ENCODE data around the gene CNTN4. TPM values are rescaled to one million over a fixed set of nuclear protein-coding genes. Genes with fewer than 3 reads are reported as not detected.

CNTN4 gene
- total and polyA plus RNA-seq, 9 donors, result 0.35 to 16.7 (median 3.0) TPM

- no peaks in the 10 kb centered on the region for H3K27me3 ChIP-seq
- H3K36me3 ChIP-seq, result no peaks in the 10 kb centered on the region
- no peak overlapping the region for H3K27ac ChIP-seq
- no peaks in the 10 kb centered on the region for H3K4me1 ChIP-seq (ENCODE audit: insufficient read depth)
- 76 to 94% (median 86%) methylated on average over 1 of the region's 1 CpG for whole genome bisulfite sequencing, 3 donors
- TF ChIP-seq CTCF (IDR thresholded peaks at IDR 0.05) (no peak), EP300 (IDR thresholded peaks at IDR 0.05) (no peak), POLR2A (IDR thresholded peaks at IDR 0.05) (no peak)
- no peaks in the 10 kb centered on the region for H3K9me3 ChIP-seq
- no peak overlapping the region for H3K4me3 ChIP-seq
- intact Hi-C loops (cut with DNase I), result no loop called here
- DNase-seq, result no peak
Measured at GRCh38 chr3:2535206-2535605, 436.5 kb downstream of the CNTN4 start.

GRCh38 chr3:2536575-2536974 is 437.9 kb downstream of the CNTN4 start:
- intact Hi-C loops (cut with DNase I), result no loop called here
- no peak for DNase-seq
- H3K27ac ChIP-seq, result no peak overlapping the region
- H3K9me3 ChIP-seq, result no peaks in the 10 kb centered on the region
- TF ChIP-seq CTCF (IDR thresholded peaks at IDR 0.05) (no peak), POLR2A (IDR thresholded peaks at IDR 0.05) (no peak), EP300 (IDR thresholded peaks at IDR 0.05) (no peak)
- no peaks in the 10 kb centered on the region for H3K36me3 ChIP-seq
- H3K27me3 ChIP-seq, result no peaks in the 10 kb centered on the region
- H3K4me3 ChIP-seq, result no peak overlapping the region
- 84 to 92% (median 90%) methylated on average over 2 of the region's 2 CpGs for WGBS, 3 donors
- no peaks in the 10 kb centered on the region for H3K4me1 ChIP-seq (ENCODE audit: insufficient read depth)

GRCh38 chr3:2540115-2540514 is 441.4 kb downstream of the CNTN4 start:
- no peak for DNase-seq
- Histone ChIP-seq H3K27me3 (no peaks in the 10 kb centered on the region), H3K4me1 (ENCODE audit: insufficient read depth) (no peaks in the 10 kb centered on the region), H3K4me3 (no peak overlapping the region), H3K9me3 (no peaks in the 10 kb centered on the region), H3K36me3 (no peaks in the 10 kb centered on the region), H3K27ac (no peak overlapping the region)
- TF ChIP-seq CTCF (IDR thresholded peaks at IDR 0.05), result no peak
- TF ChIP-seq EP300 (IDR thresholded peaks at IDR 0.05), result no peak
- no peak for TF ChIP-seq POLR2A (IDR thresholded peaks at IDR 0.05)
- intact Hi-C loops (cut with DNase I), result no loop called here
- 83 to 89% (median 85%) methylated on average over 5 of the region's 5 CpGs for WGBS, 3 donors

GRCh38 chr3:2543247-2543646 is 444.6 kb downstream of the CNTN4 start:
- H3K9me3 ChIP-seq, result no peaks in the 10 kb centered on the region
- TF ChIP-seq EP300 (IDR thresholded peaks at IDR 0.05), result no peak
- TF ChIP-seq CTCF (IDR thresholded peaks at IDR 0.05), result no peak
- TF ChIP-seq POLR2A (IDR thresholded peaks at IDR 0.05), result no peak
- no peak overlapping the region for H3K27ac ChIP-seq
- intact Hi-C loops (cut with DNase I), result no loop called here
- no peaks in the 10 kb centered on the region for H3K27me3 ChIP-seq
- H3K4me1 ChIP-seq (ENCODE audit: insufficient read depth), result no peaks in the 10 kb centered on the region
- no peak overlapping the region for H3K4me3 ChIP-seq
- H3K36me3 ChIP-seq, result no peaks in the 10 kb centered on the region
- WGBS, 3 donors, result 81 to 86% (median 83%) methylated on average over 3 of the region's 3 CpGs
- DNase-seq, result no peak

GRCh38 chr3:2544212-2544611 is 445.5 kb downstream of the CNTN4 start:
- TF ChIP-seq EP300 (IDR thresholded peaks at IDR 0.05) (no peak), CTCF (IDR thresholded peaks at IDR 0.05) (no peak), POLR2A (IDR thresholded peaks at IDR 0.05) (no peak)
- no peaks in the 10 kb centered on the region for H3K36me3 ChIP-seq
- DNase-seq, result no peak

More at GRCh38 chr3:2544212-2544611, 445.5 kb downstream of the CNTN4 start:
- WGBS, 3 donors, result 89 to 95% (median 91%) methylated on average over 2 of the region's 2 CpGs
- Histone ChIP-seq H3K9me3 (no peaks in the 10 kb centered on the region), H3K4me3 (no peak overlapping the region), H3K4me1 (ENCODE audit: insufficient read depth) (no peaks in the 10 kb centered on the region), H3K27me3 (no peaks in the 10 kb centered on the region), H3K27ac (no peak overlapping the region)
- intact Hi-C loops (cut with DNase I), result no loop called here

Measured in ovary (tissue), 9 donors.